K562 (cell line): ENCODE results near the gene PTPN1.

Source experiments
- CHD2 ChIP-seq: IDR thresholded peaks from 2 replicates; pipeline ENCODE4 v1.6.1; 2011; ENCODE audit warnings: low read depth, low read length
- CTCF ChIP-seq, 3 experiments: IDR thresholded peaks in 2 of 3; conservative IDR thresholded peaks in 1 of 3; 2 replicates each; pipeline ENCODE4 v1.5.1; 2011 to 2012; ENCODE audit warnings: low read length in 3 of 3, mild to moderate bottlenecking in 3 of 3, control low read depth in 2 of 3, improper control_type of control experiment in 1 of 3, inconsistent platforms in 1 of 3, low read depth in 1 of 3, mixed read lengths in 1 of 3, moderate library complexity in 1 of 3; ENCODE audit not compliant: insufficient read depth in 2 of 3
- FOSL1 ChIP-seq: fragments of 200-800 bp; sonication (Bioruptor generic); conservative IDR thresholded peaks from 2 replicates; pipeline ENCODE4 v1.6.1; 2016; ENCODE audit warnings: missing genetic modification characterization, missing compliant biosample characterization
- HCFC1 ChIP-seq: IDR thresholded peaks from 2 replicates; pipeline ENCODE4 v1.6.1; 2012; ENCODE audit warnings: low read depth, low read length, improper control_type of control experiment
- HDGF ChIP-seq: fragments of 450-650 bp; IDR thresholded peaks from 2 replicates; pipeline ENCODE4 v1.6.1; 2016
- POLR2AphosphoS5 ChIP-seq: IDR thresholded peaks from 2 replicates; pipeline ENCODE4 v1.6.1; 2011; ENCODE audit warnings: mild to moderate bottlenecking, low read depth, low read length, moderate library complexity; ENCODE audit not compliant: control insufficient read depth, insufficient read depth
- RFX1 ChIP-seq: fragments of 450-650 bp; IDR thresholded peaks from 2 replicates; pipeline ENCODE4 v1.6.1; 2016; ENCODE audit warnings: mild to moderate bottlenecking, moderate library complexity
- RFX5 ChIP-seq: IDR thresholded peaks from 2 replicates; pipeline ENCODE4 v1.6.1; 2011; ENCODE audit warnings: low read depth, mild to moderate bottlenecking, improper control_type of control experiment, low read length
- SP2 ChIP-seq: IDR thresholded peaks from 2 replicates; pipeline ENCODE4 v1.6.1; 2011; ENCODE audit warnings: mild to moderate bottlenecking, low read depth, low read length, moderate library complexity; ENCODE audit not compliant: poor library complexity, severe bottlenecking; ENCODE audit errors: extremely low read depth
- TGIF2 ChIP-seq: sonication (generic); formaldehyde crosslinking; IDR thresholded peaks from 2 replicates; pipeline ENCODE4 v1.8.1; 2022; ENCODE audit warnings: mild to moderate bottlenecking, missing genetic modification reagents, moderate library complexity
- U2AF1 ChIP-seq: fragments of 200-400 bp; formaldehyde crosslinking; optimal IDR thresholded peaks from 2 replicates; pipeline ENCODE3; 2017; ENCODE audit warnings: mild to moderate bottlenecking, low read depth, low read length, moderate library complexity
- ZNF133 ChIP-seq: fragments of 250-450 bp; sonication (Bioruptor Pico); IDR thresholded peaks from 2 replicates; pipeline ENCODE4 v1.4.0; 2020; ENCODE audit warnings: mild to moderate bottlenecking
- TF ChIP-seq, protein P1 (sequence below): fragments of 200-800 bp; sonication (Bioruptor generic); IDR thresholded peaks from 2 replicates; pipeline ENCODE4 v1.6.1; 2017; ENCODE audit warnings: missing genetic modification characterization, missing compliant biosample characterization

DNA sequence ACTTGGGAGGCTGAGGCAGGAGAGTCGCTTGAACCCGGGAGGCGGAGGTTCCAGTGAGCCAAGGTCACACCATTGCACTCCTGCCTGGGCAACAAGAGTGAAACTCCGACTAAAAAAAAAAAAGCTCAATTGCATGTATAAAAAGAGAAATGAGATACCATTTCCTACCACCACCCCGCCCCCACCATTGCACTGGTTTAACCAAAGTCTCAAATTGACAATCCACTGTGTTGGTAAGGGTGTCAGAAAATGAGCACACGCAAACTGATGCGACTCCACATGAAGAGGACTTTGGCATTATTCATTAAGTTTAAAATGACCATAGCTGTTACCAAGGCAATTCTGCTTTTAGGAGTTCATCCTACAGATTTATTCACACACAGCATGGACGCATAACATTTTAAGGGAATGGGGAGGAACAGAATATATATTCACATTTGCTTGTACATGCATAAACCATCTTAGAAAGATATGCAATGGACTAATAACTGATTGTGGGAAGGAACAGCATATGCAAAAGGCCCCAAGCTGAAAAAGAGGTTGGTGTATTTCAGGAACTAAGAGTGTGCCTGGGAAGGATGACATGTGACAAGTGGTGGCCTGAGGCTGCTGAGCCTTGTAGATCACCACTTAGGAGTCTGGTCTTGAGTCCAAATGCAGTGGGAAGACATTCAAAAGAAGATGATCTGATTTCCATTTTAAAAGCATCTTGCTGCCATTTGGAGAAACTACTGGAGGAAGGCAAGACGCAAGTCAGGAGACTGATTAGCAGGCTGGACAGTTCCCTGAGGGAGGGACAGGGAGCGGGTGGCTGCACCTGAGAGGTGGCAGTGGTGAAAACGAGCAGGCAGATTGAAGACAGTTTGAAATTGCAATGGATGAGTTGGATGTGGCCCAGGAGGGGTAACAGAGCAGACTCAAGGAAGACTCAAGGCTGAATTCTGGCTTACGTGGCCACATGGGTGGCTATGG lies 37.2 kb upstream of the PTPN1 start:
- TF ChIP-seq HCFC1 (no peak), RFX5 (no peak), ZNF133 (no peak), U2AF1 (no peak), SP2 (no peak), RFX1 (no peak), CTCF (IDR thresholded peaks at IDR 0.05 in 2 of 3, conservative IDR thresholded peaks at IDR 0.05 in 1 of 3; ENCODE audit: insufficient read depth in 2 of 3, low read depth in 1 of 3, low read length in 3 of 3) (no peak), HDGF (no peak), POLR2AphosphoS5 (no peak), FOSL1 (tag) (no peak), TGIF2 (no peak), CHD2 (no peak)
- TF ChIP-seq, protein P1, sequence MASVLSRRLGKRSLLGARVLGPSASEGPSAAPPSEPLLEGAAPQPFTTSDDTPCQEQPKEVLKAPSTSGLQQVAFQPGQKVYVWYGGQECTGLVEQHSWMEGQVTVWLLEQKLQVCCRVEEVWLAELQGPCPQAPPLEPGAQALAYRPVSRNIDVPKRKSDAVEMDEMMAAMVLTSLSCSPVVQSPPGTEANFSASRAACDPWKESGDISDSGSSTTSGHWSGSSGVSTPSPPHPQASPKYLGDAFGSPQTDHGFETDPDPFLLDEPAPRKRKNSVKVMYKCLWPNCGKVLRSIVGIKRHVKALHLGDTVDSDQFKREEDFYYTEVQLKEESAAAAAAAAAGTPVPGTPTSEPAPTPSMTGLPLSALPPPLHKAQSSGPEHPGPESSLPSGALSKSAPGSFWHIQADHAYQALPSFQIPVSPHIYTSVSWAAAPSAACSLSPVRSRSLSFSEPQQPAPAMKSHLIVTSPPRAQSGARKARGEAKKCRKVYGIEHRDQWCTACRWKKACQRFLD (CRISPR knock-in tag) = no peak
